Stomach (tissue), 4 donors: ENCODE data around the gene CCDC178.

Experiments used
- POLR2A ChIP-seq, 4 donors: fragments of 450-650 bp; IDR thresholded peaks; one replicate each; pipeline ENCODE4 v1.6.1; 2016; ENCODE audit warnings: antibody characterized with exemption in 4 of 4, control low read depth in 2 of 4, mild to moderate bottlenecking in 1 of 4, moderate library complexity in 1 of 4
- TF ChIP-seq, protein P1 (sequence below), 7 experiments: fragments of 450-650 bp in 4 of 7; fragments of 200-600 bp in 3 of 7; sonication (generic) in 3 of 7; IDR thresholded peaks; one replicate each; pipeline ENCODE4 v1.5.1; 2016 to 2019; ENCODE audit warnings: antibody characterized with exemption in 7 of 7, control low read depth in 2 of 7, mild to moderate bottlenecking in 1 of 7

DNA sequence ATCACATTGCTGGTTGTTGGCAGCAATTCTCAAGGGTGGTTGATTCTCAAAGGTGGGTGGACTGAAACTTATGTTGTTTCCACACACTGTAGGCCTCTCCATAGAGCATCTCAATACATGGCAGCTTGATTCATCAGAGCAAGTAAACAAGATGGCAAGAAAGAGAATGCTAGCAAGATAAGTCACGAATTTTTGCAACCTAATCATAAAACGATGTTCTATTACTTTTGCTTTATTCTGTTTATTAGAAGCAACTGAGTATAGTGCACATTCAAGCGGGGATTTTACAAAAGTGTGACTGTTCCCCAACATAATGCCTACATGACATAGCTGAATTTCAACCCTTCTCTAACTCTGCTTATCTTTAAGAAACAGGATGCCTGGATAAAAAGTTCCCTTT lies 136.2 kb downstream of the CCDC178 start:
- TF ChIP-seq, protein P1, sequence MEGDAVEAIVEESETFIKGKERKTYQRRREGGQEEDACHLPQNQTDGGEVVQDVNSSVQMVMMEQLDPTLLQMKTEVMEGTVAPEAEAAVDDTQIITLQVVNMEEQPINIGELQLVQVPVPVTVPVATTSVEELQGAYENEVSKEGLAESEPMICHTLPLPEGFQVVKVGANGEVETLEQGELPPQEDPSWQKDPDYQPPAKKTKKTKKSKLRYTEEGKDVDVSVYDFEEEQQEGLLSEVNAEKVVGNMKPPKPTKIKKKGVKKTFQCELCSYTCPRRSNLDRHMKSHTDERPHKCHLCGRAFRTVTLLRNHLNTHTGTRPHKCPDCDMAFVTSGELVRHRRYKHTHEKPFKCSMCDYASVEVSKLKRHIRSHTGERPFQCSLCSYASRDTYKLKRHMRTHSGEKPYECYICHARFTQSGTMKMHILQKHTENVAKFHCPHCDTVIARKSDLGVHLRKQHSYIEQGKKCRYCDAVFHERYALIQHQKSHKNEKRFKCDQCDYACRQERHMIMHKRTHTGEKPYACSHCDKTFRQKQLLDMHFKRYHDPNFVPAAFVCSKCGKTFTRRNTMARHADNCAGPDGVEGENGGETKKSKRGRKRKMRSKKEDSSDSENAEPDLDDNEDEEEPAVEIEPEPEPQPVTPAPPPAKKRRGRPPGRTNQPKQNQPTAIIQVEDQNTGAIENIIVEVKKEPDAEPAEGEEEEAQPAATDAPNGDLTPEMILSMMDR (IDR thresholded peaks at IDR 0.05) = no peak
- TF ChIP-seq POLR2A (IDR thresholded peaks at IDR 0.05) = no peak
